Trophoblast cell (in vitro differentiated cells and primary cell): Measurements from ENCODE around the gene DNAH10.

ENCODE experiments used
- DNase-seq, 2 donors: peaks; one replicate each; pipeline ENCODE4 v3.0.0-alpha.2; 2016
- H2AFZ ChIP-seq: 2 replicates; pipeline ENCODE4 v1.6.1; 2013; ENCODE audit warnings: low read length, moderate library complexity, mild to moderate bottlenecking; ENCODE audit not compliant: insufficient read depth, poor library complexity
- H2AK5ac ChIP-seq: 2 replicates; pipeline ENCODE4 v1.6.1; 2013; ENCODE audit warnings: mild to moderate bottlenecking, low read length
- H2BK120ac ChIP-seq: 2 replicates; pipeline ENCODE4 v1.6.1; 2013; ENCODE audit warnings: low read length, mild to moderate bottlenecking, moderate library complexity; ENCODE audit not compliant: insufficient read depth, poor library complexity
- H2BK12ac ChIP-seq: 2 replicates; pipeline ENCODE4 v1.6.1; 2013; ENCODE audit warnings: mild to moderate bottlenecking, low read length, moderate library complexity
- H2BK5ac ChIP-seq: 2 replicates; pipeline ENCODE4 v1.6.1; 2013; ENCODE audit warnings: low read length, low read depth, moderate library complexity, mild to moderate bottlenecking; ENCODE audit not compliant: poor library complexity
- H3K14ac ChIP-seq: 2 replicates; pipeline ENCODE4 v1.6.1; 2013; ENCODE audit warnings: mild to moderate bottlenecking, low read length
- H3K18ac ChIP-seq: 2 replicates; pipeline ENCODE4 v1.6.1; 2013; ENCODE audit warnings: mild to moderate bottlenecking, low read length
- H3K23ac ChIP-seq: 2 replicates; pipeline ENCODE4 v1.6.1; 2013; ENCODE audit warnings: low read length
- H3K27ac ChIP-seq: 2 replicates; pipeline ENCODE4 v1.5.1; 2013; ENCODE audit warnings: low read depth, mild to moderate bottlenecking, inconsistent platforms, low read length, moderate library complexity
- H3K27me3 ChIP-seq: 2 replicates; pipeline ENCODE4 v1.6.1; 2013; ENCODE audit warnings: inconsistent platforms, mild to moderate bottlenecking, low read length, moderate library complexity; ENCODE audit not compliant: insufficient read depth
- H3K36me3 ChIP-seq, 2 experiments: 1 replicate in 1 of 2; 2 replicates in 1 of 2; pipeline ENCODE4 v1.6.1; 2013; ENCODE audit warnings: low read length in 2 of 2, mild to moderate bottlenecking in 2 of 2, moderate library complexity in 1 of 2; ENCODE audit not compliant: insufficient read depth in 2 of 2, control insufficient read depth in 1 of 2
- H3K4ac ChIP-seq: 2 replicates; pipeline ENCODE4 v1.6.1; 2013; ENCODE audit warnings: low read depth, mild to moderate bottlenecking, low read length, moderate library complexity
- H3K4me1 ChIP-seq, 2 experiments: 1 replicate in 1 of 2; 2 replicates in 1 of 2; pipeline ENCODE4 v1.6.1; 2013; ENCODE audit warnings: low read length in 2 of 2, mild to moderate bottlenecking in 2 of 2, moderate library complexity in 1 of 2; ENCODE audit not compliant: insufficient read depth in 2 of 2, control insufficient read depth in 1 of 2
- H3K4me2 ChIP-seq: 2 replicates; pipeline ENCODE4 v1.6.1; 2013; ENCODE audit warnings: inconsistent platforms, mild to moderate bottlenecking, low read length, moderate library complexity
- H3K4me3 ChIP-seq: 2 replicates; pipeline ENCODE4 v1.5.1; 2013; ENCODE audit warnings: mild to moderate bottlenecking, low read depth, low read length, inconsistent platforms
- H3K79me1 ChIP-seq: one replicate; pipeline ENCODE4 v1.6.1; 2013; ENCODE audit warnings: low read length
- H3K79me2 ChIP-seq: 2 replicates; pipeline ENCODE4 v1.6.1; 2013; ENCODE audit warnings: low read length, mild to moderate bottlenecking; ENCODE audit not compliant: control insufficient read depth, insufficient read depth, poor library complexity
- H3K9ac ChIP-seq: 2 replicates; pipeline ENCODE4 v1.6.1; 2013; ENCODE audit warnings: mild to moderate bottlenecking, low read length
- H3K9me3 ChIP-seq: 2 replicates; pipeline ENCODE4 v1.6.1; 2013; ENCODE audit warnings: low read depth, mild to moderate bottlenecking, control low read depth, inconsistent platforms, low read length; ENCODE audit not compliant: insufficient read depth
- H4K12ac ChIP-seq: 2 replicates; pipeline ENCODE4 v1.6.1; 2013; ENCODE audit warnings: low read depth, mild to moderate bottlenecking, low read length, moderate library complexity
- H4K8ac ChIP-seq: 2 replicates; pipeline ENCODE4 v1.6.1; 2013; ENCODE audit warnings: low read depth, mild to moderate bottlenecking, low read length, moderate library complexity
- H4K91ac ChIP-seq: one replicate; pipeline ENCODE4 v1.6.1; 2013; ENCODE audit warnings: low read depth, mild to moderate bottlenecking, low read length, moderate library complexity
- WGBS: extraction: QIAGEN DNeasy Blood & Tissue Kit; methylation state at CpG from one replicate; pipeline ENCODE4 v1.1.7; 2013; ENCODE audit warnings: missing lambda C conversion rate; ENCODE audit not compliant: insufficient read length, insufficient coverage; ENCODE audit errors: extremely low coverage; 5-methylcytosine and 5-hydroxymethylcytosine counted together

The DNAH10 gene

GRCh38 chr12:123893276-123893675 lies 131.2 kb downstream of the DNAH10 start:
- no peak overlapping the region for H3K9ac ChIP-seq
- H3K79me1 ChIP-seq = no peaks in the 10 kb centered on the region
- no peak overlapping the region for H3K18ac ChIP-seq
- no peak overlapping the region for H2AFZ ChIP-seq
- H3K4me2 ChIP-seq = no peak overlapping the region
- no peak overlapping the region for H3K4me3 ChIP-seq
- no peak overlapping the region for H3K23ac ChIP-seq
- H4K8ac ChIP-seq = no peak overlapping the region
- no peaks in the 10 kb centered on the region for H3K27me3 ChIP-seq
- H3K79me2 ChIP-seq = no peaks in the 10 kb centered on the region
- no peaks in the 10 kb centered on the region for H3K9me3 ChIP-seq
- no peak overlapping the region for H3K14ac ChIP-seq
- H3K4ac ChIP-seq = no peak overlapping the region
- no peak overlapping the region for H2BK5ac ChIP-seq
- no peaks in the 10 kb centered on the region for H3K4me1 ChIP-seq
- no peak overlapping the region for H4K12ac ChIP-seq
- no CpG with 5 or more reads among the region's 9 CpGs for WGBS
- no peak overlapping the region for H2BK120ac ChIP-seq
- H2AK5ac ChIP-seq = no peak overlapping the region
- DNase-seq = no peak
- H4K91ac ChIP-seq = no peak overlapping the region
- H2BK12ac ChIP-seq = no peak overlapping the region
- H3K36me3 ChIP-seq = no peaks in the 10 kb centered on the region
- no peak overlapping the region for H3K27ac ChIP-seq

DNA sequence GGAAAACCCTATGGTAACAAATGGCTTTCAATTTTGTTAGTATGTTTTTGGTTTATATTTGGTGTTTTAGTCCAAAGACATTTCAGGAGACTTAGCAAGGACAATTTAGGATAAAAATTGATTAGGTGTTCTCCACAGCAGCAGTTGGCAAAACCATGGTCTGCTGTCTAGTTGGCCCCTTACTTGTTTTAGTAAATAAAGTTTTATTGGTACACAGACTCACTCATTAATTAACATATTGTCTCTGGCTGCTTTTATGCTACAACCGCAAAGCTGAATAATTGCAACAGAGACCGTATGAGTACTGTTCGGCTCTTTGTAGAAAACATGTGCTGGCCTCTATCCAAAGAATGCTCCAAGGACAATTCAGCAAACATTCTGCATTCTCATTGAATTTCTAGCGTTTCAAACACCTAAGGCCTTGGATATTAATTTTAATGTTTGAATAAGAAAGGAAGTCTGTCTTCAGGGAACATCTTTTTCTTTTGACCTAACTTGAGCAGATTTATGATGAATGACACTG lies 132.8 kb downstream of the DNAH10 start:
- no peaks in the 10 kb centered on the region for H3K36me3 ChIP-seq
- H3K4me2 ChIP-seq = no peak overlapping the region
- no peaks in the 10 kb centered on the region for H3K79me2 ChIP-seq
- DNase-seq = no peak
- no peak overlapping the region for H4K91ac ChIP-seq
- no peaks in the 10 kb centered on the region for H3K9me3 ChIP-seq
- H3K79me1 ChIP-seq = no peaks in the 10 kb centered on the region
- H2BK12ac ChIP-seq = no peak overlapping the region
- H2BK5ac ChIP-seq = no peak overlapping the region
- no peak overlapping the region for H2BK120ac ChIP-seq
- H2AFZ ChIP-seq = no peak overlapping the region
- no peak overlapping the region for H4K8ac ChIP-seq
- WGBS = no CpG with 5 or more reads among the region's 4 CpGs
- no peak overlapping the region for H3K4me3 ChIP-seq
- H4K12ac ChIP-seq = no peak overlapping the region
- no peaks in the 10 kb centered on the region for H3K27me3 ChIP-seq
- no peak overlapping the region for H3K23ac ChIP-seq
- H3K4ac ChIP-seq = no peak overlapping the region
- no peak overlapping the region for H3K14ac ChIP-seq
- H3K27ac ChIP-seq = no peak overlapping the region
- H3K18ac ChIP-seq = no peak overlapping the region
- H3K4me1 ChIP-seq = no peaks in the 10 kb centered on the region
- H3K9ac ChIP-seq = no peak overlapping the region
- no peak overlapping the region for H2AK5ac ChIP-seq

DNA sequence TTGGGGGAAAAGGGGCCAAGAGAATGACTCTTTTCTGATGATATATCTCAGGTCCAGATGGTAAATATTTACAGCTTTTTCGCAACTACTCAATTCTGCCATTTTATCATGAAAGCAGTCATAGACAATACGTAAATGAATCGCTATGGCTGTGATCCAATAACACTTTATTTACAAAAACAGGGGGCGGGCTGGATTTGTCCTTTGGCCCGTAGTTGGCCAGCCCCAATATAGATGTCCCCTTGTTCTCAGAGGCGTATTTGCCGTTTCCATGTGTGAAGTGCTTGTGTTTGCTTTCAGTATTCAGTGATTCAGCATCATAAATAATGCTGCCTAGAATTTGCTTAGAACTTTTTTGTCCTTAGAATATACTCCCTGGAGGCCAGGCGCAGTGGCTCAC lies 133.3 kb downstream of the DNAH10 start:
- H3K27me3 ChIP-seq = no peaks in the 10 kb centered on the region
- no peaks in the 10 kb centered on the region for H3K79me1 ChIP-seq
- H3K4me2 ChIP-seq = no peak overlapping the region
- H3K14ac ChIP-seq = no peak overlapping the region
- no peak for DNase-seq
- no peak overlapping the region for H2BK120ac ChIP-seq
- no peak overlapping the region for H2AK5ac ChIP-seq
- no peaks in the 10 kb centered on the region for H3K9me3 ChIP-seq
- no peak overlapping the region for H3K4ac ChIP-seq
- no peaks in the 10 kb centered on the region for H3K4me1 ChIP-seq
- H4K91ac ChIP-seq = no peak overlapping the region
- no CpG with 5 or more reads among the region's 8 CpGs for WGBS
- H3K27ac ChIP-seq = no peak overlapping the region
- H2BK12ac ChIP-seq = no peak overlapping the region
- no peak overlapping the region for H3K9ac ChIP-seq
- H4K8ac ChIP-seq = no peak overlapping the region
- H3K4me3 ChIP-seq = no peak overlapping the region
- no peak overlapping the region for H3K23ac ChIP-seq
- no peak overlapping the region for H2BK5ac ChIP-seq
- no peaks in the 10 kb centered on the region for H3K36me3 ChIP-seq
- no peak overlapping the region for H3K18ac ChIP-seq
- no peak overlapping the region for H4K12ac ChIP-seq
- H3K79me2 ChIP-seq = no peaks in the 10 kb centered on the region
- H2AFZ ChIP-seq = no peak overlapping the region

- no peak for DNase-seq
- H2AK5ac ChIP-seq = no peak overlapping the region
- no peak overlapping the region for H4K91ac ChIP-seq
- H3K4ac ChIP-seq = no peak overlapping the region
- H3K79me1 ChIP-seq = no peaks in the 10 kb centered on the region
- no peak overlapping the region for H2BK5ac ChIP-seq
- no peak overlapping the region for H3K14ac ChIP-seq
- no peaks in the 10 kb centered on the region for H3K9me3 ChIP-seq
- H3K23ac ChIP-seq = no peak overlapping the region
- no peaks in the 10 kb centered on the region for H3K36me3 ChIP-seq
- H3K27ac ChIP-seq = no peak overlapping the region
- H2BK12ac ChIP-seq = no peak overlapping the region
- no peak overlapping the region for H3K9ac ChIP-seq
- H3K4me1 ChIP-seq = peaks cover 0 to 2% of the 10 kb centered on the region in 2 experiments
- H4K8ac ChIP-seq = no peak overlapping the region
- no peak overlapping the region for H3K4me3 ChIP-seq
- 100% methylated on average over 3 of the region's 8 CpGs for WGBS
- H3K18ac ChIP-seq = no peak overlapping the region
- H3K4me2 ChIP-seq = no peak overlapping the region
- H4K12ac ChIP-seq = no peak overlapping the region
- no peak overlapping the region for H2AFZ ChIP-seq
- H2BK120ac ChIP-seq = no peak overlapping the region
- no peaks in the 10 kb centered on the region for H3K27me3 ChIP-seq
- no peaks in the 10 kb centered on the region for H3K79me2 ChIP-seq
Measured at GRCh38 chr12:123896767-123897166, 134.7 kb downstream of the DNAH10 start.
